HUES48 (cell line): ENCODE measurements around the gene PCDHA7.
"Not testable (repeated sequence)": the region's sequence is repeated elsewhere in the genome, so short reads cannot be mapped to it uniquely, and the experiment has no call there.

Experiments used
- H3K27ac ChIP-seq: one replicate; pipeline ENCODE4 v1.7.0; 2013; ENCODE audit warnings: low read depth, low read length, inconsistent platforms
- H3K27me3 ChIP-seq: 2 replicates; pipeline ENCODE4 v1.6.1; 2013; ENCODE audit warnings: mild to moderate bottlenecking, low read length; ENCODE audit not compliant: control insufficient read depth, insufficient read depth
- H3K36me3 ChIP-seq: 2 replicates; pipeline ENCODE4 v1.6.1; 2013; ENCODE audit warnings: low read length; ENCODE audit not compliant: control insufficient read depth, insufficient read depth
- H3K4me1 ChIP-seq: 2 replicates; pipeline ENCODE4 v1.6.1; 2013; ENCODE audit warnings: mild to moderate bottlenecking, low read length; ENCODE audit not compliant: control insufficient read depth, insufficient read depth
- H3K4me3 ChIP-seq: 2 replicates; pipeline ENCODE4 v1.5.1; 2013; ENCODE audit warnings: mild to moderate bottlenecking, low read depth, low read length
- H3K9ac ChIP-seq: 2 replicates; pipeline ENCODE4 v1.6.1; 2013; ENCODE audit warnings: mild to moderate bottlenecking, low read depth, low read length, moderate library complexity
- H3K9me3 ChIP-seq: 2 replicates; pipeline ENCODE4 v1.6.1; 2013; ENCODE audit warnings: low read length; ENCODE audit not compliant: control insufficient read depth, insufficient read depth

PCDHA7 gene

GRCh38 chr5:140827704-140828361 lies 6.2 kb upstream of the PCDHA7 start, which contains the start of gene PCDHA6:
TSS of gene PCDHA6 (plus strand) at chr5:140827960. CDS start at chr5:140828092, 132 bp downstream.
- H3K9me3 ChIP-seq = no peaks in the 10 kb centered on the region
- no peaks in the 10 kb centered on the region for H3K4me1 ChIP-seq
- H3K27me3 ChIP-seq = no peaks in the 10 kb centered on the region
- H3K4me3 ChIP-seq = no peak within 1 kb of the TSS
- no peaks in the 10 kb centered on the region for H3K36me3 ChIP-seq
- H3K9ac ChIP-seq = no peak within 1 kb of the TSS
- H3K27ac ChIP-seq = no peak within 1 kb of the TSS

DNA sequence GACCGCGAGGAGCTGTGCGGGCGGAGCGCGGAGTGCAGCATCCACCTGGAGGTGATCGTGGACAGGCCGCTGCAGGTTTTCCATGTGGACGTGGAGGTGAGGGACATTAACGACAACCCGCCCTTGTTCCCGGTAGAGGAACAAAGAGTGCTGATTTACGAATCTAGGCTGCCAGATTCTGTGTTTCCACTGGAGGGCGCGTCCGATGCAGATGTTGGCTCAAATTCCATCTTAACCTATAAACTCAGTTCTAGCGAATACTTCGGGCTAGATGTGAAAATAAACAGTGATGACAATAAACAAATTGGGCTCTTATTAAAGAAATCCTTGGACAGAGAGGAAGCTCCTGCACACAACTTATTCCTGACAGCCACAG lies 5.7 kb upstream of the PCDHA7 start:
- H3K27me3 ChIP-seq = no peaks in the 10 kb centered on the region
- H3K4me3 ChIP-seq = no peak overlapping the region

DNA sequence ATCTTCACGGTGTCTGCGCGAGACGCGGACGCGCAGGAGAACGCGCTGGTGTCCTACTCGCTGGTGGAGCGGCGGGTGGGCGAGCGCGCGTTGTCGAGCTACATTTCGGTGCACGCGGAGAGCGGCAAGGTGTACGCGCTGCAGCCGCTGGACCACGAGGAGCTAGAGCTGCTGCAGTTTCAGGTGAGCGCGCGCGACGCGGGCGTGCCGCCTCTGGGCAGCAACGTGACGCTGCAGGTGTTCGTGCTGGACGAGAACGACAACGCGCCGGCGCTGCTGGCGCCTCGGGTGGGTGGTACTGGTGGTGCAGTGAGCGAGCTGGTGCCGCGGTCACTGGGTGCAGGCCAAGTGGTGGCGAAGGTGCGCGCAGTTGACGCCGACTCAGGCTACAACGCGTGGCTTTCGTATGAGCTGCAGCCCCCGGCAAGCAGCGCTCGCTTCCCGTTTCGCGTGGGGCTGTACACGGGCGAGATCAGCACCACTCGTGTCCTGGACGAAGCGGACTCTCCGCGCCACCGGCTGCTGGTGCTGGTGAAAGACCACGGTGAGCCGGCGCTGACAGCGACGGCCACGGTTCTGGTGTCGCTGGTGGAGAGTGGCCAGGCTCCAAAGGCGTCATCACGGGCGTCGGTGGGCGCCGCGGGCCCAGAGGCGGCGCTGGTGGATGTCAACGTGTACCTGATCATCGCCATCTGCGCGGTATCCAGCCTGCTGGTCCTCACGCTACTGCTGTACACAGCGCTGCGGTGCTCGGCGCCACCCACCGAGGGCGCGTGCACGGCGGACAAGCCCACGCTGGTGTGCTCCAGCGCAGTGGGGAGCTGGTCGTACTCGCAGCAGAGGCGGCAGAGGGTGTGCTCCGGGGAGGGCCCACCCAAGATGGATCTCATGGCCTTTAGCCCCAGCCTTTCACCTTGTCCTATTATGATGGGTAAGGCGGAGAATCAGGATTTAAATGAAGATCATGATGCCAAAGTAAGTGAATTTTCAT lies 4.3 kb upstream of the PCDHA7 start:
- H3K27me3 ChIP-seq, H3K36me3 ChIP-seq, H3K4me3 ChIP-seq, H3K9ac ChIP-seq, H3K4me1 ChIP-seq, H3K27ac ChIP-seq, H3K9me3 ChIP-seq: not testable (repeated sequence)

More for the DNA sequence above, 5.7 kb upstream of the PCDHA7 start:
- Histone ChIP-seq H3K9ac (no peak overlapping the region), H3K27ac (no peak overlapping the region), H3K4me1 (no peaks in the 10 kb centered on the region), H3K36me3 (no peaks in the 10 kb centered on the region), H3K9me3 (no peaks in the 10 kb centered on the region)

DNA sequence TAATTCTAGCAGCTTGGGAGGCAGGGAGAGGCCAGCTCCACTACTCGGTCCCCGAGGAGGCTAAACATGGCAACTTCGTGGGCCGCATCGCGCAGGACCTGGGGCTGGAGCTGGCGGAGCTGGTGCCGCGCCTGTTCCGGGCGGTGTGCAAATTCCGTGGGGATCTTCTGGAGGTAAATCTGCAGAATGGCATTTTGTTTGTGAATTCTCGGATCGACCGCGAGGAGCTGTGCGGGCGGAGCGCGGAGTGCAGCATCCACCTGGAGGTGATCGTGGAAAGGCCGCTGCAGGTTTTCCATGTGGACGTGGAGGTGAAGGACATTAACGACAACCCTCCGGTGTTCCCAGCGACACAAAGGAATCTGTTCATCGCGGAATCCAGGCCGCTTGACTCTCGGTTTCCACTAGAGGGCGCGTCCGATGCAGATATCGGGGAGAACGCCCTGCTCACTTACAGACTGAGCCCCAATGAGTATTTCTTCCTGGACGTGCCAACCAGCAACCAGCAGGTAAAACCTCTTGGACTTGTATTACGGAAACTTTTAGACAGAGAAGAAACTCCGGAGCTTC lies 455 bp downstream of the PCDHA7 start:
- peak overlapping the region; percentile 54 for H3K4me3 ChIP-seq
- H3K9ac ChIP-seq, H3K4me1 ChIP-seq, H3K36me3 ChIP-seq, H3K27me3 ChIP-seq, H3K27ac ChIP-seq, H3K9me3 ChIP-seq: not testable (repeated sequence)

DNA sequence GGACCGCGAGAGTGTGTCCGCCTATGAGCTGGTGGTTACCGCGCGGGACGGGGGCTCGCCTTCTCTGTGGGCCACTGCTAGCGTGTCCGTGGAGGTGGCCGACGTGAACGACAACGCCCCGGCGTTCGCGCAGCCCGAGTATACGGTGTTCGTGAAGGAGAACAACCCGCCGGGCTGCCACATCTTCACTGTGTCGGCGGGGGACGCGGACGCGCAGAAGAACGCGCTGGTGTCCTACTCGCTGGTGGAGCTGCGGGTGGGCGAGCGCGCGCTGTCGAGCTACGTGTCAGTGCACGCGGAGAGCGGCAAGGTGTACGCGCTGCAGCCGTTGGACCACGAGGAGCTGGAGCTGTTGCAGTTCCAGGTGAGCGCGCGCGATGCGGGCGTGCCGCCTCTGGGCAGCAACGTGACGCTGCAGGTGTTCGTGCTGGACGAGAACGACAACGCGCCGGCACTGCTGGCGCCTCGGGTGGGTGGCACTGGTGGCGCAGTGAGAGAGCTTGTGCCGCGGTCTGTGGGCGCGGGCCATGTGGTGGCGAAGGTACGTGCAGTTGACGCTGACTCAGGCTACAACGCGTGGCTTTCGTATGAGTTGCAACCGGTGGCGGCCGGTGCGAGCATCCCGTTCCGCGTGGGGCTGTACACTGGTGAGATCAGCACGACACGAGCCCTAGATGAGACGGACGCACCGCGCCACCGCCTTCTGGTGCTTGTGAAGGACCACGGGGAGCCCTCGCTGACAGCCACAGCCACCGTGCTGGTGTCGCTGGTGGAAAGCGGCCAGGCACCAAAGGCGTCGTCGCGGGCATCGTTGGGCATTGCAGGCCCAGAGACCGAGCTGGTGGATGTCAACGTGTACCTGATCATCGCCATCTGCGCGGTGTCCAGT lies 1.8 kb downstream of the PCDHA7 start:
- H3K9me3 ChIP-seq = peaks cover 9% of the 10 kb centered on the region; the same call in 1 of the 2 replicates
- H3K9ac ChIP-seq = no peak overlapping the region
- H3K4me1 ChIP-seq = no peaks in the 10 kb centered on the region
- H3K4me3 ChIP-seq = no peak overlapping the region
- no peaks in the 10 kb centered on the region for H3K36me3 ChIP-seq
- no peak overlapping the region for H3K27ac ChIP-seq
- no peaks in the 10 kb centered on the region for H3K27me3 ChIP-seq

GRCh38 chr5:140840978-140841962 lies 7.2 kb downstream of the PCDHA7 start, which contains the start of gene PCDHA8:
TSS of gene PCDHA8 (plus strand) at chr5:140841187. CDS start at chr5:140841322, 135 bp downstream.
- Histone ChIP-seq H3K9me3 (no peaks in the 10 kb centered on the region), H3K27ac (no peak within 1 kb of the TSS), H3K4me1 (no peaks in the 10 kb centered on the region), H3K27me3 (no peaks in the 10 kb centered on the region), H3K9ac (no peak within 1 kb of the TSS), H3K36me3 (no peaks in the 10 kb centered on the region), H3K4me3 (no peak within 1 kb of the TSS)

DNA sequence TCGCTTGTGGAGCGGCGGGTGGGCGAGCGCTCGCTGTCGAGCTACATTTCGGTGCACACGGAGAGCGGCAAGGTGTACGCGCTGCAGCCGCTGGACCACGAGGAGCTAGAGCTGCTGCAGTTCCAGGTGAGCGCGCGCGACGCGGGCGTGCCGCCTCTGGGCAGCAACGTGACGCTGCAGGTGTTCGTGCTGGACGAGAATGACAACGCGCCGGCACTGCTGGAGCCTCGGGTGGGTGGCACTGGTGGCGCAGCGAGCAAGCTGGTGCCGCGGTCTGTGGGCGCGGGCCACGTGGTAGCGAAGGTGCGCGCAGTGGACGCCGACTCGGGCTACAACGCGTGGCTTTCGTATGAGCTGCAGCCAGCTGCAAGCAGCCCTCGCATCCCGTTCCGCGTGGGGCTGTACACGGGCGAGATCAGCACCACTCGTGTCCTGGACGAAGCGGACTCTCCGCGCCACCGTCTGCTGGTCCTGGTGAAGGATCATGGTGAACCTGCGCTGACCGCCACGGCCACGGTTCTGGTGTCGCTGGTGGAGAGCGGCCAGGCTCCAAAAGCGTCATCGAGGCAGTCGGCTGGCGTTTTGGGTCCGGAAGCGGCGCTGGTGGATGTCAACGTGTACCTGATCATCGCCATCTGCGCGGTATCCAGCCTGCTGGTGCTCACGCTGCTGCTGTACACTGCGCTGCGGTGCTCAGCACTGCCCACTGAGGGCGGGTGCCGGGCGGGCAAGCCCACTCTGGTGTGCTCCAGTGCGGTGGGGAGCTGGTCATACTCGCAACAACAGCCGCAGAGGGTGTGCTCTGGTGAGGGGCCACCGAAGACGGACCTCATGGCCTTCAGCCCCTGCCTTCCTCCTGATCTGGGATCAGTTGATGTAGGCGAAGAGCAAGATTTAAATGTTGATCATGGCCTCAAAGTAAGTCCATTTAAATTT lies 9.0 kb downstream of the PCDHA7 start:
- Histone ChIP-seq H3K9me3 (no peaks in the 10 kb centered on the region), H3K27me3 (no peaks in the 10 kb centered on the region), H3K4me3 (no peak overlapping the region), H3K4me1 (no peaks in the 10 kb centered on the region), H3K36me3 (no peaks in the 10 kb centered on the region), H3K27ac (no peak overlapping the region), H3K9ac (no peak overlapping the region)

DNA sequence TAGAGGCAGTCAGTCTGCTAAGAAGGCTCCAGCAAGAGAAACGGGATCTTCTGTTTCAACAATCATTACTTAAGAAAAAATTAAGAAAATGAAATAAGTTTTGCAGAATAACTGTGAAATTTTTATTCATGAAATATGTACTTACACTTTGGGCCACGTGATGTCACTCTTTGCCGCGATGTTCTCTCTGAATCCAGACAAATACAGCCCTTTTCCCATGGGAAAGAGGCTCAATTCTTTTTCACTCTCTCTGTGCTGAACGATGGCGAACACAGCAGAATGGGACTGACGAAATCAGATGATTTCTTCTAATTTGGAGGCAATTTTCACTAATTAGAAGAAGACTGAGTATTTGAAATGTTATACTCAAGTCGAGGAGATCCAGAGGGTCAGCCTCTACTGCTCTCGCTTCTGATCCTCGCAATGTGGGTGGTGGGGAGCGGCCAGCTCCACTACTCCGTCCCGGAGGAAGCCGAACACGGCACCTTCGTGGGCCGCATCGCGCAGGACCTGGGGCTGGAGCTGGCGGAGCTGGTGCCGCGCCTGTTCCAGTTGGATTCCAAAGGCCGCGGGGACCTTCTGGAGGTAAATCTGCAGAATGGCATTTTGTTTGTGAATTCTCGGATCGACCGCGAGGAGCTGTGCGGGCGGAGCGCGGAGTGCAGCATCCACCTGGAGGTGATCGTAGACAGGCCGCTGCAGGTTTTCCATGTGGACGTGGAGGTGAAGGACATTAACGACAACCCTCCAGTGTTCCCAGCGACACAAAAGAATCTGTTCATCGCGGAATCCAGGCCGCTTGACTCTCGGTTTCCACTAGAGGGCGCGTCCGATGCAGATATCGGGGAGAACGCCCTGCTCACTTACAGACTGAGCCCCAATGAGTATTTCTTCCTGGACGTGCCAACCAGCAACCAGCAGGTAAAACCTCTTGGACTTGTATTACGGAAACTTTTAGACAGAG lies 14.4 kb downstream of the PCDHA7 start, which contains the start of gene PCDHA9:
PCDHA9 (plus strand) TSS at position 244 of the 964 bp plus-strand sequence; CDS start at position 358, 114 bp downstream.
- H3K9ac ChIP-seq, H3K4me3 ChIP-seq, H3K36me3 ChIP-seq, H3K27me3 ChIP-seq, H3K4me1 ChIP-seq, H3K27ac ChIP-seq, H3K9me3 ChIP-seq: not testable (repeated sequence)
